T-cell (primary cell): ENCODE data around the gene CENPT. TPM values are rescaled to one million over a fixed set of nuclear protein-coding genes. Genes with fewer than 3 reads are reported as not detected.

Experiments used
- ATAC-seq, 4 experiments: fragments of 200-7000 bp in 3 of 4; fragments of 150-1000 bp in 1 of 4; cut with Tn5 transposase; replicated peaks in 1 of 4; 1 replicate in 3 of 4; 2 replicates in 1 of 4; pipeline ENCODE4 v1.10.0; 2021; ENCODE audit warnings: moderate library complexity in 3 of 4, mild to moderate bottlenecking in 2 of 4, moderate number of reproducible peaks in 1 of 4
- CTCF ChIA-PET, 2 donors: fragments of 300-600 bp; sonication (Branson Sonifier 250); formaldehyde crosslinking; loops; one replicate each; lab custom pipeline; 2022; ENCODE audit warnings: antibody characterized with exemption in 2 of 2; lab: Charles Lee
- POLR2A ChIA-PET, 2 donors: fragments of 300-600 bp; sonication (Branson Sonifier 250); formaldehyde crosslinking; loops; one replicate each; lab custom pipeline; 2022; ENCODE audit warnings: antibody characterized with exemption in 2 of 2; lab: Charles Lee
- DNase-seq, 35 experiments: peaks; one replicate each; pipeline versions ENCODE4 v3.0.0 to v3.0.0-alpha.2; 2013 to 2023
- H3K27ac ChIP-seq: one replicate; pipeline ENCODE4 v1.5.1; 2013; ENCODE audit warnings: low read length
- H3K27me3 ChIP-seq, 2 experiments: replicated peaks in 1 of 2; 1 replicate in 1 of 2; 2 replicates in 1 of 2; pipeline versions ENCODE4 v1.6.1 to v1.7.0; 2013; ENCODE audit warnings: low read length in 1 of 2, mixed read lengths in 1 of 2; ENCODE audit not compliant: control insufficient read depth in 2 of 2, insufficient read depth in 2 of 2; ENCODE audit errors: extremely low read depth in 1 of 2
- H3K36me3 ChIP-seq, 2 donors: 1 replicate in 1 of 2; 2 replicates in 1 of 2; pipeline versions ENCODE4 v1.6.1 to v1.7.0; 2013; ENCODE audit warnings: low read length in 1 of 2; ENCODE audit not compliant: control insufficient read depth in 2 of 2, insufficient read depth in 1 of 2; ENCODE audit errors: extremely low read depth in 1 of 2
- H3K4me1 ChIP-seq, 2 experiments: 1 replicate in 1 of 2; 2 replicates in 1 of 2; pipeline versions ENCODE4 v1.6.1 to v1.7.0; 2013; ENCODE audit warnings: low read length in 2 of 2, mixed read lengths in 1 of 2; ENCODE audit not compliant: insufficient read depth in 2 of 2, control insufficient read depth in 1 of 2; ENCODE audit errors: extremely low read depth in 1 of 2
- H3K4me3 ChIP-seq, 2 donors: 1 replicate in 1 of 2; 2 replicates in 1 of 2; pipeline versions ENCODE4 v1.5.1 to v1.7.0; 2013; ENCODE audit warnings: mild to moderate bottlenecking in 2 of 2, low read length in 1 of 2, moderate library complexity in 1 of 2; ENCODE audit not compliant: control insufficient read depth in 1 of 2; ENCODE audit errors: extremely low read depth in 1 of 2
- H3K9me3 ChIP-seq: 2 replicates; pipeline ENCODE4 v1.7.0; 2013
- H3K27ac Mint-ChIP-seq, 2 donors: one replicate each; pipeline ENCODE4 v1.8.0; 2020 to 2021; ENCODE audit warnings: mild to moderate bottlenecking in 2 of 2, mixed read lengths in 2 of 2
- H3K27me3 Mint-ChIP-seq, 2 donors: one replicate each; pipeline ENCODE4 v1.8.0; 2021 to 2022; ENCODE audit warnings: mixed read lengths in 2 of 2
- H3K36me3 Mint-ChIP-seq: one replicate; pipeline ENCODE4 v1.8.0; 2021; ENCODE audit warnings: mixed read lengths
- H3K4me1 Mint-ChIP-seq, 3 donors: one replicate each; pipeline ENCODE4 v1.8.0; 2020 to 2022; ENCODE audit warnings: mixed read lengths in 3 of 3, mild to moderate bottlenecking in 1 of 3
- H3K4me3 Mint-ChIP-seq, 3 donors: one replicate each; pipeline ENCODE4 v1.8.0; 2020 to 2022; ENCODE audit warnings: mild to moderate bottlenecking in 3 of 3, mixed read lengths in 3 of 3, moderate library complexity in 3 of 3
- H3K9me3 Mint-ChIP-seq, 3 donors: one replicate each; pipeline ENCODE4 v1.8.0; 2020 to 2022; ENCODE audit warnings: mixed read lengths in 3 of 3
- WGBS: methylation state at CpG from one replicate; pipeline ENCODE4 v1.1.5; 2013; ENCODE audit warnings: missing lambda C conversion rate; ENCODE audit not compliant: insufficient coverage; 5-methylcytosine and 5-hydroxymethylcytosine counted together
- total RNA-seq, 35 experiments: library from RNA in 6 of 35; stranded (reverse) in 6 of 35; fragments of 120-200 nt in 1 of 35; gene quantifications; one replicate each; pipeline versions ENCODE4 v1.2.1 to v1.2.4 and lab custom pipeline; 2013 to 2026

CENPT gene
- total RNA-seq, 5 donors from 2014 or later (not counting 1 experiment from before 2014, with no cell fraction given) = 85.0 to 117 (median 111) TPM

GRCh38 chr16:67878846-67879245 lies 31.4 kb upstream of the CENPT start:
- POLR2A ChIA-PET = interaction anchor here in 1 of 2 donors (0.5 kb wide), 1 partner anchor 62 kb away, joined by 3 read pairs; no protein-coding TSS in a partner anchor
- no peaks in the 10 kb centered on the region for H3K27me3 Mint-ChIP-seq
- H3K27ac Mint-ChIP-seq = no peak overlapping the region
- Histone ChIP-seq H3K4me1 (peaks cover 7 to 29% of the 10 kb centered on the region in 2 experiments), H3K9me3 (no peaks in the 10 kb centered on the region), H3K27ac (no peak overlapping the region), H3K36me3 (peaks cover 43 to 85% of the 10 kb centered on the region in 2 donors), H3K27me3 (no peaks in the 10 kb centered on the region), H3K4me3 (no peak overlapping the region)
- CTCF ChIA-PET = interaction anchor here (0.5 to 0.6 kb wide), 2 partner anchors 10 to 183 kb away, joined by 3 to 8 read pairs; no protein-coding TSS in a partner anchor
- ATAC-seq (no peak), DNase-seq (no peak)
- H3K9me3 Mint-ChIP-seq = no peaks in the 10 kb centered on the region
- peaks cover 55% of the 10 kb centered on the region for H3K36me3 Mint-ChIP-seq
- WGBS = 99% methylated on average over 6 of the region's 9 CpGs
- H3K4me1 Mint-ChIP-seq = peaks cover 25 to 31% (median 28%) of the 10 kb centered on the region in 3 donors
- no peak overlapping the region for H3K4me3 Mint-ChIP-seq

- Mint-ChIP-seq H3K27me3 (no peaks in the 10 kb centered on the region), H3K27ac (no peak overlapping the region), H3K36me3 (peaks cover 49% of the 10 kb centered on the region), H3K4me1 (peaks cover 28 to 34% (median 31%) of the 10 kb centered on the region in 3 donors), H3K9me3 (no peaks in the 10 kb centered on the region), H3K4me3 (no peak overlapping the region)
- ChIA-PET POLR2A (no interaction called here), CTCF (interaction anchor here in 1 of 2 donors (0.6 kb wide), 1 partner anchor 11 kb away, joined by 8 read pairs; no protein-coding TSS in a partner anchor)
- peaks cover 42 to 79% of the 10 kb centered on the region in 2 donors for H3K36me3 ChIP-seq
- H3K4me3 ChIP-seq = no peak overlapping the region
- H3K27me3 ChIP-seq = no peaks in the 10 kb centered on the region
- no peaks in the 10 kb centered on the region for H3K9me3 ChIP-seq
- H3K4me1 ChIP-seq = peaks cover 11 to 35% of the 10 kb centered on the region in 2 experiments
- no peak overlapping the region for H3K27ac ChIP-seq
- WGBS = 100% methylated on average over 2 of the region's 6 CpGs
- no peak for ATAC-seq
- no peak for DNase-seq
Measured at GRCh38 chr16:67878232-67878631, 30.7 kb upstream of the CENPT start.

- CTCF ChIA-PET = no interaction called here
Measured at GRCh38 chr16:67877064-67877463, 29.6 kb upstream of the CENPT start.

GRCh38 chr16:67874372-67874771 lies 26.9 kb upstream of the CENPT start:
- 75% methylated on average over 3 of the region's 3 CpGs for WGBS
- DNase-seq (no peak), ATAC-seq (no peak)
- Mint-ChIP-seq H3K27ac (peak overlapping the region; percentile 50 to 77), H3K4me1 (peaks cover 29 to 42% (median 35%) of the 10 kb centered on the region in 3 donors), H3K9me3 (no peaks in the 10 kb centered on the region), H3K4me3 (peak overlapping the region; percentile 90 to 95 (median 92)), H3K36me3 (peaks cover 32% of the 10 kb centered on the region), H3K27me3 (no peaks in the 10 kb centered on the region)
- peaks cover 14 to 43% of the 10 kb centered on the region in 2 experiments for H3K4me1 ChIP-seq
- H3K36me3 ChIP-seq = peaks cover 23 to 44% of the 10 kb centered on the region in 2 donors
- no peaks in the 10 kb centered on the region for H3K27me3 ChIP-seq
- no peak overlapping the region for H3K27ac ChIP-seq
- no peaks in the 10 kb centered on the region for H3K9me3 ChIP-seq
- ChIA-PET POLR2A (no interaction called here), CTCF (interaction anchor here in 1 of 2 donors (1.0 kb wide), 1 partner anchor 60 kb away, joined by 3 read pairs; no protein-coding TSS in a partner anchor)
- H3K4me3 ChIP-seq = peak overlapping the region; percentile 85 to 94

More at GRCh38 chr16:67877064-67877463, 29.6 kb upstream of the CENPT start:
- H3K4me1 Mint-ChIP-seq = peaks cover 29 to 42% (median 35%) of the 10 kb centered on the region in 3 donors
- Histone ChIP-seq H3K4me3 (no peak overlapping the region), H3K9me3 (no peaks in the 10 kb centered on the region), H3K27me3 (no peaks in the 10 kb centered on the region), H3K4me1 (peaks cover 14 to 43% of the 10 kb centered on the region in 2 experiments), H3K27ac (no peak overlapping the region), H3K36me3 (peaks cover 37 to 67% of the 10 kb centered on the region in 2 donors)
- H3K27me3 Mint-ChIP-seq = no peaks in the 10 kb centered on the region
- POLR2A ChIA-PET = no interaction called here
- 98% methylated on average over 8 of the region's 11 CpGs for WGBS
- H3K27ac Mint-ChIP-seq = no peak overlapping the region
- ATAC-seq (no peak), DNase-seq (no peak)
- no peak overlapping the region for H3K4me3 Mint-ChIP-seq
- H3K9me3 Mint-ChIP-seq = no peaks in the 10 kb centered on the region
- peaks cover 41% of the 10 kb centered on the region for H3K36me3 Mint-ChIP-seq

GRCh38 chr16:67873435-67874370 lies 26.2 kb upstream of the CENPT start:
- no peaks in the 10 kb centered on the region for H3K27me3 ChIP-seq
- Mint-ChIP-seq H3K4me3 (peak overlapping the region; percentile 90 to 95 (median 92)), H3K4me1 (peaks cover 29 to 42% (median 35%) of the 10 kb centered on the region in 3 donors), H3K9me3 (no peaks in the 10 kb centered on the region), H3K27ac (peak overlapping the region; percentile 89 to 91), H3K36me3 (peaks cover 26% of the 10 kb centered on the region), H3K27me3 (no peaks in the 10 kb centered on the region)
- peaks cover 14 to 43% of the 10 kb centered on the region in 2 experiments for H3K4me1 ChIP-seq
- DNase-seq (no peak), ATAC-seq (peak in 3 of 4 experiments; percentile 4 to 20 (median 15))
- POLR2A ChIA-PET = interaction anchor here in 1 of 2 donors (0.6 kb wide), 1 partner anchor 835 kb away, joined by 5 read pairs; no protein-coding TSS in a partner anchor
- no peaks in the 10 kb centered on the region for H3K9me3 ChIP-seq
- H3K4me3 ChIP-seq = peak overlapping the region; percentile 85 to 94
- CTCF ChIA-PET = interaction anchor here (0.8 to 1.0 kb wide), 2 partner anchors 10 to 61 kb away, joined by 3 read pairs; no protein-coding TSS in a partner anchor
- WGBS = 5% methylated on average over 19 of the region's 23 CpGs
- H3K27ac ChIP-seq = peak overlapping the region; percentile 58
- peaks cover 19 to 38% of the 10 kb centered on the region in 2 donors for H3K36me3 ChIP-seq
